SH-SY5Y (cell line): ENCODE results near the gene ATXN7.

Experiments used
- GATA2 ChIP-seq: IDR thresholded peaks from 2 replicates; pipeline ENCODE4 v1.6.1; 2011; ENCODE audit warnings: mild to moderate bottlenecking, low read depth, low read length
- GATA3 ChIP-seq: IDR thresholded peaks from 2 replicates; pipeline ENCODE4 v1.6.1; 2011; ENCODE audit warnings: low read depth, mild to moderate bottlenecking, low read length, moderate library complexity

ATXN7 gene

GRCh38 chr3:64003589-64003988, 139.9 kb downstream of the ATXN7 start:
- no peak for TF ChIP-seq GATA3
- no peak for TF ChIP-seq GATA2

GRCh38 chr3:64008017-64008416, 144.3 kb downstream of the ATXN7 start:
- TF ChIP-seq GATA3, result no peak
- TF ChIP-seq GATA2, result no peak

GRCh38 chr3:64008487-64009351, 145.1 kb downstream of the ATXN7 start:
- TF ChIP-seq GATA2 (no peak), GATA3 (no peak)

- TF ChIP-seq GATA3 (no peak), GATA2 (no peak)
These were observed 145.9 kb downstream of the ATXN7 start for GRCh38 chr3:64009528-64009927.

GRCh38 chr3:64010199-64010598, 146.5 kb downstream of the ATXN7 start:
- no peak for TF ChIP-seq GATA2
- TF ChIP-seq GATA3, result no peak

- TF ChIP-seq GATA2 (no peak), GATA3 (no peak)
These were observed 148.0 kb downstream of the ATXN7 start for GRCh38 chr3:64011685-64012084.

GRCh38 chr3:64016941-64017620, 153.4 kb downstream of the ATXN7 start:
- TF ChIP-seq GATA3 (no peak), GATA2 (no peak)

GRCh38 chr3:64019271-64019670, 155.6 kb downstream of the ATXN7 start:
- TF ChIP-seq GATA3 (no peak), GATA2 (no peak)

GRCh38 chr3:64019879-64020278, 156.2 kb downstream of the ATXN7 start:
- TF ChIP-seq GATA2, result no peak
- TF ChIP-seq GATA3, result no peak

- TF ChIP-seq GATA3 (no peak), GATA2 (no peak)
These were observed 158.3 kb downstream of the ATXN7 start for GRCh38 chr3:64021922-64022321.

GRCh38 chr3:64022451-64023186, 159.0 kb downstream of the ATXN7 start:
- no peak for TF ChIP-seq GATA2
- TF ChIP-seq GATA3, result no peak

- no peak for TF ChIP-seq GATA3
These were observed 159.7 kb downstream of the ATXN7 start, which contains the start of gene PSMD6 for GRCh38 chr3:64023187-64023860. Gene PSMD6, minus strand, starts transcription at chr3:64023494. Its CDS starts 75 bp downstream, at chr3:64023419.

- TF ChIP-seq GATA3 (no peak), GATA2 (no peak)
These were observed 160.2 kb downstream of the ATXN7 start for GRCh38 chr3:64023861-64024223.

GRCh38 chr3:64026346-64026745, 162.7 kb downstream of the ATXN7 start:
- no peak for TF ChIP-seq GATA3
- no peak for TF ChIP-seq GATA2

- peak; percentile 79 for TF ChIP-seq GATA3
- peak; percentile 94 for TF ChIP-seq GATA2
These were observed 164.0 kb downstream of the ATXN7 start for GRCh38 chr3:64027658-64028057.
